Suppressor macrophage treated with lipopolysaccharide for 1 hour (primary cell): ENCODE results near the gene LMBR1.
"Not testable (repeated sequence)": the region's sequence is repeated elsewhere in the genome, so short reads cannot be mapped to it uniquely, and the experiment has no call there.

Experiments
- DNase-seq, 3 donors: peaks; one replicate each; pipeline ENCODE4 v3.0.0-alpha.2; 2020 to 2022

Gene LMBR1

GRCh38 chr7:156651474-156651873 lies 241.5 kb downstream of the LMBR1 start:
- no peak for DNase-seq

DNA sequence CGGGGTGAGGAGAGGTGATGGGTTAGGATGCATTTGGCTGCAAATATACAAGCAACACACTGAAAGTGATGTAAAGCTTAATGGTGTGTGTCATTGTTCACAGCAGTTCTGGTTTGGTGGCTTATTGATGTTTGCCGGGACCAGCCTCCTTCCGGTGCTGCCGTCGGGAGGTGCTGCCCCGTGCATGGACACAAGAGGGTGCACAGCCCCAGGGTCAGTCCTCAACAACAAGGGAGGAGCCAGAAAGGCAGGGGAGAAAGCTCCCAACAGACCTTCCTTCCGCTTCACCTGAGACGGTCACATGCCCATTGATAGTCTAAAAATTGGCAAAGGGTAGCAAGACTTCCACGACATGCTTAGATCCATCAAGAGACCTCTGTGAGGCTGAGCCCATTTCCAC lies 242.9 kb downstream of the LMBR1 start:
- DNase-seq: peak in 1 of 3 donors; percentile 20

DNA sequence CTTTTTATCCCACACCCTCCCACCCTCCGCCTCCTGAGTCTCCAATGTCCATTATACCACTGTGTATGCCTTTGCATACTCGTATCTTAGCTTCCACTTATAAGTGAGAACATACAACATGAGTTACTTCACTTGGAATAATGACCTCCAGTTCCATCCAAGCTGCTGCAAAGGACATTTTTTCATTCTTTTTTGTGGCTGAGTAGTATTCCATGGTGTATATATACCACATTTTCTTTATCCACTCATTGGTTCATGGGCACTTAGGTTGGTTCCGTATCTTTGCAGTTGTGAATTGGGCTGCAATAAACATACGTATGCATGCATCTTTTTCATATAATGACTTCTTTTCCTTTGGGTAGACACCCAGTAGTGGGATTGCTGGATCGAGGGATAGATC lies 245.7 kb downstream of the LMBR1 start:
- DNase-seq: not testable (repeated sequence)

DNA sequence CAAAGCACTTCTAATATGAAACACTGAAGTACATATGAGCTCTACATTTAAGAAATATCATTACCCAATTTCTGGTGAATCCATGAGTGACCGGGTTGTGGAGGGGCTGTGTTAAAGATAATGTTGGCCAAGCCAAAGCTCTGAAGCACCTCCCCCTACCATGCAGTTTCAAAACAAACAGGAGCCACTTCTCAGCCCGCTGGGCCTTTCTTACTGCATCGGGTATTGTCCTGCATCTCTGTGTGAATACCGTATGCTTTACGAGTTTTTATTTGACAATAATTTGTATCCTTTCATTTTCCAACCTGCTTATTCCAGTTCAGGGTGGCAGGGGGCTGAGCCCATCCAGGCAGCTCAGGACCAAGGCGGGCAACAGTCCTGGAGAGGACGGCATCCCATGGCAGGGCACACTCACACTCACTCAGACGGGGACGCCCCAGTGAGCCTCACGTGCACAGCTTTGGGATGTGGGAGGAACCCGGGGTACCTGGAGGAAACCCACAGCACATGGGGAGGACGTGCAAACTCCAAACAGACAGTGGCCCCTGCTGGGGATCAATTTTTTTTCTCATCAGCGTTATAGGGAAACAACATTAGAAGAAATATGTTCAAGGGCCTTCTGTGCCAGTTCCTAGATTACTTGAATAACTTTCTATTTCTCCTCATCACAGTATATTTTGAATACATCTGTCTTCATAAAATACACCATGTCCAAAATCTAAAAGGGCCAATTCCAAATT lies 250.5 kb downstream of the LMBR1 start:
- DNase-seq: no peak

- peak in 1 of 3 donors; percentile 46 for DNase-seq
These were observed 252.0 kb downstream of the LMBR1 start for GRCh38 chr7:156640949-156641485.

DNA sequence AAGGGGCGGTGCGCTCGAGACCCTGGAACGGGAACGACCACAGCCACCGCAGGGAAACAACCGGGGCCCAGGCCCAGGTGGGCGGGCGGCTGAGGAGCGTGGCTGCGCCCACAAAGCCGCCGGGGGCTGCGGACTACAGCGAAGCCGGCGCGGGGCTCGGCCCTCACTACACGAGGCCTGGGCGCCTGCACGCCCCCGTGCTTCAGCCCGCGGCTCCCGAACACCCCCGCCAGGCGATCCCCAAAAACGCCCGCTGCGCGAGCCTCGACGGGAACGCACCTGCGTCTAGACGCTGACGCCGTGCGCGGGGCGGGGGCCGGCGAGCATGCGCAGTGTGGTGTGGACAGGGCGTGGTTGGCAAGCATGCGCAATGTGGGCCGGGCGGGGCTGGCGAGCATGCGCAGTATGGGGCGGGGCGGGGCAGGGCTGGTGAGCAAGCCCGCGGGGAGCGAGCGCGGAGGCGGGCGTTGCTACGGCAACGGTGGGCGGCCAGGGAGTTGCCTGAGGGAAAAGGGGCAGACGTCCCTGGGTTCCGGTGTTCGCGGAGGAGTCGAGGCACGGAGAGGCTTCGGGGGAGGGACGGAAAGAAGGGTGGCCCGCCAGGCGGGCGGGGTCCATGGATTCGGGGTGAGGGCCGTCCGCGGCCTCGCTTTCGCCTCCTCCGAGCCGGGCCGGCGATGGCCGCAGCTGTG lies 252.6 kb downstream of the LMBR1 start, which contains the start of gene RNF32:
Gene RNF32, plus strand, starts transcription at position 518 of the 692 bp plus-strand sequence. CDS start 3,104 bp downstream, outside the sequence.
- peak; percentile 93 to 98 (median 98) for DNase-seq

GRCh38 chr7:156639426-156640256 lies 253.3 kb downstream of the LMBR1 start:
- peak in 2 of 3 donors; percentile 18 to 21 for DNase-seq

DNA sequence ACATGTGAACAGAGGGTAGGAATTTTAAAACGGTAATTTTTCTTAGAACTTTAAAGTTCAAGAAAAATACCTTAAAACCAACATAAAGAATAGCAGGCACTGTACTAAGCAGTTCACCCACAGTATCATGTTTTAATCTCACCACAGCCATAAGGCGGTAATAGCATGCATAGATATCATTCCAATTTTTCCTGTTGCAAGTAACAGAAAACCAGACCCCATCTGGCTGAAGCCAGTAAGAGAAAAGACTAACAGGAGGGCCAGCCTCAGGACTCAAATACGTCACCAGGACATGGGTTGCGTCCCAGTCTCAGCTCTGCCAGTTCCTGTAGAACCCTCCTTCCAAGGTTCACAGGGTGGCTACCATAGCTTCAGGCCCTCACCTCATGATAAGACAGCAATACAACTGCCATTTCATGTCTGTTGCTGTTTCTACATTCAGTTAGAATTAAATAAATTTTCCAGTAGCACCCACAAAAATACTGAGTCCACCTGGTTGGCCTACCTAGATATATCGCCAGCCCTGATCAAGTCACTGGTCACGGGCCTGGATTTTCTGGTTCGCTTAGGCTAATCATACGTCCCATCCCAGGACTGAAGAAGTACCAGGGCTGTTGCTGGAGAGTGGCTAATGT lies 254.4 kb downstream of the LMBR1 start:
- no peak for DNase-seq

- DNase-seq: not testable (repeated sequence)
These were observed 255.9 kb downstream of the LMBR1 start for GRCh38 chr7:156637093-156637492.

- no peak for DNase-seq
These were observed 257.2 kb downstream of the LMBR1 start for GRCh38 chr7:156635529-156636385.

- DNase-seq: no peak
These were observed 258.9 kb downstream of the LMBR1 start for GRCh38 chr7:156634117-156634516.

- no peak for DNase-seq
These were observed 263.1 kb downstream of the LMBR1 start for GRCh38 chr7:156629873-156630272.

DNA sequence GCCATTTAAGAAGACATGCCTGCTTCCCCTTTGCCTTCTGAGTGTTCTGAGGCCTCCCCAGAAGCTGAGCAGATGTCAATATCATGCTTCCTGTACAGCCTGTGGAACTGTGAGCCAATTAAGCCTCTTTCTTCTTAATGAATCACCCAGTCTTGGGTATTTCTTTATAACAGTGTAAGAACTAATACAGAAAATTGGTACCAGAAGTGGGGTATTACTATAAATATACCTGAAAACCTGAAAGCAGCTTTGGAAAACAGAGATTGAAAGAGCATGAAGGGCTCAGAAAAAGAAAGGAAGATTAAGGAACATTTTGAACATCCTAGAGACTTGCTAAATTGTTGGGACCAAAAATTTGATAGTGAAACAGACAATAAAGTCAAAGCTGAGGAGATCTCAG lies 264.4 kb downstream of the LMBR1 start:
- DNase-seq: no peak
